ENCODE measurements around the gene RARG. TPM values are rescaled to one million over a fixed set of nuclear protein-coding genes. Genes with fewer than 3 reads are reported as not detected.

RARG gene
- polyA plus RNA-seq, 3 donors = 1.8 to 14.6 (median 2.3) TPM

GRCh38 chr12:53239643-53240258 is 7.7 kb upstream of the RARG start:
- H3K9ac ChIP-seq (ENCODE audit: insufficient read depth, low read length, poor library complexity, severe bottlenecking) = no peak overlapping the region
- no peak for TF ChIP-seq CTCF (IDR thresholded peaks at IDR 0.05)
- peaks cover 0 to 1% of the 10 kb centered on the region in 2 donors for H3K36me3 Mint-ChIP-seq
- peaks cover 11 to 34% (median 20%) of the 10 kb centered on the region in 3 donors for H3K27me3 Mint-ChIP-seq (ENCODE audit: low read depth in 3 of 3)
- no peaks in the 10 kb centered on the region for H3K9me3 ChIP-seq (replicated peaks in 1 of 2; ENCODE audit: control insufficient read depth in 1 of 2, insufficient read depth in 1 of 2, low read length in 2 of 2)
- H3K36me3 ChIP-seq (replicated peaks in 1 of 2; ENCODE audit: control insufficient read depth in 1 of 2, insufficient read depth in 2 of 2, low read length in 2 of 2) = no peaks in the 10 kb centered on the region
- no peak for DNase-seq
- H3K27ac Mint-ChIP-seq = peak overlapping the region in 1 of 7 donors; percentile 46
- no peak overlapping the region for H3K27ac ChIP-seq (ENCODE audit: low read depth in 1 of 2, low read length in 2 of 2)
- no peak overlapping the region for H3K4me3 ChIP-seq (replicated peaks in 1 of 3; ENCODE audit: low read depth in 2 of 3, low read length in 3 of 3)
- peaks cover 0 to 23% of the 10 kb centered on the region in 2 donors for H3K27me3 ChIP-seq (ENCODE audit: control insufficient read depth in 2 of 2, insufficient read depth in 2 of 2, low read length in 2 of 2)
- H3K4me1 Mint-ChIP-seq = peaks cover 13% of the 10 kb centered on the region
- no peak overlapping the region for H3K4me2 ChIP-seq (replicated peaks; ENCODE audit: extremely low read depth, low read length, poor library complexity, severe bottlenecking)
- 98% methylated on average over 10 of the region's 10 CpGs for WGBS (ENCODE audit: insufficient coverage)
- H4K20me1 ChIP-seq (ENCODE audit: insufficient read depth, low read length) = no peaks in the 10 kb centered on the region
- peaks cover 0 to 3% (median 0%) of the 10 kb centered on the region in 7 donors for H3K9me3 Mint-ChIP-seq
- intact Hi-C loops (cut with micrococcal nuclease) = no loop called here
- H3K79me2 ChIP-seq (ENCODE audit: insufficient read depth, low read length) = no peaks in the 10 kb centered on the region
- H3K4me3 Mint-ChIP-seq = no peak overlapping the region
- peaks cover 8 to 12% of the 10 kb centered on the region in 2 donors for H3K4me1 ChIP-seq (ENCODE audit: control insufficient read depth in 1 of 2, insufficient read depth in 2 of 2, low read length in 2 of 2)
- H2AFZ ChIP-seq (ENCODE audit: insufficient read depth, low read depth, low read length, poor library complexity, severe bottlenecking) = no peak overlapping the region

GRCh38 chr12:53236443-53237111 is 4.6 kb upstream of the RARG start:
- TF ChIP-seq CTCF (IDR thresholded peaks at IDR 0.05) = no peak
- no peaks in the 10 kb centered on the region for H3K79me2 ChIP-seq (ENCODE audit: insufficient read depth, low read length)
- no peak for DNase-seq
- H3K4me2 ChIP-seq (replicated peaks; ENCODE audit: extremely low read depth, low read length, poor library complexity, severe bottlenecking) = no peak overlapping the region
- peaks cover 3 to 6% of the 10 kb centered on the region in 2 donors for H3K36me3 Mint-ChIP-seq
- intact Hi-C loops (cut with micrococcal nuclease) = no loop called here
- peaks cover 0 to 4% (median 0%) of the 10 kb centered on the region in 7 donors for H3K9me3 Mint-ChIP-seq
- no peak overlapping the region for H3K9ac ChIP-seq (ENCODE audit: insufficient read depth, low read length, poor library complexity, severe bottlenecking)
- peaks cover 20 to 21% of the 10 kb centered on the region in 2 donors for H3K4me1 ChIP-seq (ENCODE audit: control insufficient read depth in 1 of 2, insufficient read depth in 2 of 2, low read length in 2 of 2)
- H3K4me3 ChIP-seq (replicated peaks in 1 of 3; ENCODE audit: low read depth in 2 of 3, low read length in 3 of 3) = no peak overlapping the region
- peaks cover 31 to 51% (median 45%) of the 10 kb centered on the region in 3 donors for H3K27me3 Mint-ChIP-seq (ENCODE audit: low read depth in 3 of 3)
- no peaks in the 10 kb centered on the region for H3K9me3 ChIP-seq (replicated peaks in 1 of 2; ENCODE audit: control insufficient read depth in 1 of 2, insufficient read depth in 1 of 2, low read length in 2 of 2)
- H4K20me1 ChIP-seq (ENCODE audit: insufficient read depth, low read length) = no peaks in the 10 kb centered on the region
- H3K27ac ChIP-seq (ENCODE audit: low read depth in 1 of 2, low read length in 2 of 2) = no peak overlapping the region
- H3K4me1 Mint-ChIP-seq = peaks cover 24% of the 10 kb centered on the region
- no peak overlapping the region for H3K4me3 Mint-ChIP-seq
- no peak overlapping the region for H2AFZ ChIP-seq (ENCODE audit: insufficient read depth, low read depth, low read length, poor library complexity, severe bottlenecking)
- peaks cover 10 to 47% of the 10 kb centered on the region in 2 donors for H3K27me3 ChIP-seq (ENCODE audit: control insufficient read depth in 2 of 2, insufficient read depth in 2 of 2, low read length in 2 of 2)
- H3K36me3 ChIP-seq (replicated peaks in 1 of 2; ENCODE audit: control insufficient read depth in 1 of 2, insufficient read depth in 2 of 2, low read length in 2 of 2) = no peaks in the 10 kb centered on the region
- H3K27ac Mint-ChIP-seq = peak overlapping the region in 1 of 7 donors; percentile 30
- WGBS (ENCODE audit: insufficient coverage) = no CpG with 5 or more reads among the region's 1 CpG

Measured in CD14-positive monocyte (primary cell).